NCI-H2171 treated with DMSO at 0.1 percent for 48 hours (cell line): ENCODE data around the gene FBLN2.

Source experiments
- DNase-seq: peaks from one replicate; lab custom pipeline; 2025; lab: John Stamatoyannopoulos, UW

Gene FBLN2

GRCh38 chr3:13665582-13666226, 116.8 kb downstream of the FBLN2 start:
- no peak for DNase-seq

- DNase-seq: no peak
Observed at GRCh38 chr3:13666227-13666619, 117.3 kb downstream of the FBLN2 start.

- no peak for DNase-seq
Observed at GRCh38 chr3:13666781-13667709, 118.1 kb downstream of the FBLN2 start.

- DNase-seq: no peak
Observed at GRCh38 chr3:13668136-13668535, 119.2 kb downstream of the FBLN2 start.

GRCh38 chr3:13669457-13669856, 120.5 kb downstream of the FBLN2 start:
- DNase-seq: no peak

GRCh38 chr3:13670292-13670691, 121.4 kb downstream of the FBLN2 start:
- no peak for DNase-seq

- no peak for DNase-seq
Observed at GRCh38 chr3:13671482-13672233, 122.7 kb downstream of the FBLN2 start.

- DNase-seq: no peak
Observed at GRCh38 chr3:13673207-13673606, 124.3 kb downstream of the FBLN2 start.

GRCh38 chr3:13674538-13675185, 125.7 kb downstream of the FBLN2 start:
- DNase-seq: no peak

- no peak for DNase-seq
Observed at GRCh38 chr3:13676356-13677017, 127.6 kb downstream of the FBLN2 start.

- DNase-seq: no peak
Observed at GRCh38 chr3:13677272-13677671, 128.3 kb downstream of the FBLN2 start.

GRCh38 chr3:13681931-13682330, 133.0 kb downstream of the FBLN2 start:
- no peak for DNase-seq

- no peak for DNase-seq
Observed at GRCh38 chr3:13682331-13683013, 133.5 kb downstream of the FBLN2 start.

GRCh38 chr3:13683288-13683687, 134.4 kb downstream of the FBLN2 start:
- DNase-seq: no peak

GRCh38 chr3:13683772-13684171, 134.8 kb downstream of the FBLN2 start:
- no peak for DNase-seq

- no peak for DNase-seq
Observed at GRCh38 chr3:13684350-13684749, 135.4 kb downstream of the FBLN2 start.

GRCh38 chr3:13684854-13685253, 135.9 kb downstream of the FBLN2 start:
- no peak for DNase-seq

GRCh38 chr3:13685721-13686120, 136.8 kb downstream of the FBLN2 start:
- DNase-seq: no peak

- no peak for DNase-seq
Observed at GRCh38 chr3:13686367-13687160, 137.6 kb downstream of the FBLN2 start.

GRCh38 chr3:13687517-13687943, 138.6 kb downstream of the FBLN2 start:
- DNase-seq: no peak
